Astrocyte (in vitro differentiated cells and primary cell): ENCODE results near the gene ATP8B1. TPM values are rescaled to one million over a fixed set of nuclear protein-coding genes. Genes with fewer than 3 reads are reported as not detected.
"Not testable (repeated sequence)": the region's sequence is repeated elsewhere in the genome, so short reads cannot be mapped to it uniquely, and the experiment has no call there.

Experiments
- DNase-seq: peaks from one replicate; pipeline ENCODE4 v3.0.0-alpha.2; 2010; ENCODE audit warnings: low read depth
- FAIRE-seq: peaks from 2 replicates; lab custom pipeline; 2011; peaks lifted over from hg19 to GRCh38; lab: Jason Lieb, UNC
- H2AFZ ChIP-seq: 2 replicates; pipeline ENCODE4 v1.6.0; 2012; ENCODE audit warnings: low read depth, low read length, inconsistent platforms
- H3K27ac ChIP-seq: 2 replicates; pipeline ENCODE4 v1.5.1; 2011; ENCODE audit warnings: low read depth, low read length, inconsistent platforms
- H3K27me3 ChIP-seq: 2 replicates; pipeline ENCODE4 v1.6.0; 2011; ENCODE audit warnings: low read length, inconsistent platforms; ENCODE audit not compliant: insufficient read depth
- H3K36me3 ChIP-seq: 2 replicates; pipeline ENCODE4 v1.5.1; 2011; ENCODE audit warnings: low read length, inconsistent platforms; ENCODE audit not compliant: insufficient read depth
- H3K4me1 ChIP-seq: 2 replicates; pipeline ENCODE4 v1.5.1; 2011; ENCODE audit warnings: low read length, inconsistent platforms; ENCODE audit not compliant: insufficient read depth
- H3K4me2 ChIP-seq: 2 replicates; pipeline ENCODE4 v1.6.0; 2012; ENCODE audit warnings: low read length, inconsistent platforms
- H3K4me3 ChIP-seq: 2 replicates; pipeline ENCODE4 v1.5.1; 2011; ENCODE audit warnings: low read depth, mild to moderate bottlenecking, low read length, inconsistent platforms; ENCODE audit not compliant: insufficient read depth
- H3K79me2 ChIP-seq: 2 replicates; pipeline ENCODE4 v1.6.0; 2012; ENCODE audit warnings: mild to moderate bottlenecking, low read length, inconsistent platforms; ENCODE audit not compliant: insufficient read depth
- H3K9ac ChIP-seq: 2 replicates; pipeline ENCODE4 v1.6.0; 2012; ENCODE audit warnings: mild to moderate bottlenecking, low read length, inconsistent platforms
- H3K9me3 ChIP-seq: 2 replicates; pipeline ENCODE4 v1.5.1; 2012; ENCODE audit warnings: low read depth, mild to moderate bottlenecking, low read length, inconsistent platforms; ENCODE audit not compliant: insufficient read depth
- H4K20me1 ChIP-seq: 2 replicates; pipeline ENCODE4 v1.6.0; 2012; ENCODE audit warnings: low read length, inconsistent platforms; ENCODE audit not compliant: insufficient read depth
- H3K27ac Mint-ChIP-seq: one replicate; pipeline ENCODE4 v1.8.0; 2021; ENCODE audit warnings: mild to moderate bottlenecking, mixed read lengths; ENCODE audit not compliant: unreplicated experiment
- H3K27me3 Mint-ChIP-seq: one replicate; pipeline ENCODE4 v1.8.0; 2021; ENCODE audit warnings: low read depth, mixed read lengths; ENCODE audit not compliant: unreplicated experiment
- H3K36me3 Mint-ChIP-seq: one replicate; pipeline ENCODE4 v1.8.0; 2021; ENCODE audit warnings: low read depth, mixed read lengths; ENCODE audit not compliant: unreplicated experiment
- H3K4me1 Mint-ChIP-seq: one replicate; pipeline ENCODE4 v1.8.0; 2021; ENCODE audit warnings: low read depth, mixed read lengths; ENCODE audit not compliant: unreplicated experiment
- H3K4me3 Mint-ChIP-seq: one replicate; pipeline ENCODE4 v1.8.0; 2021; ENCODE audit warnings: mild to moderate bottlenecking, moderate library complexity, mixed read lengths; ENCODE audit not compliant: unreplicated experiment
- H3K9me3 Mint-ChIP-seq: one replicate; pipeline ENCODE4 v1.8.0; 2021; ENCODE audit warnings: mild to moderate bottlenecking, mixed read lengths; ENCODE audit not compliant: unreplicated experiment
- EZH2 ChIP-seq: IDR thresholded peaks from 2 replicates; pipeline ENCODE4 v1.6.1; 2012; ENCODE audit warnings: mild to moderate bottlenecking, low read length, inconsistent platforms; ENCODE audit not compliant: insufficient read depth
- total RNA-seq: library from RNA; stranded (reverse); gene quantifications from 2 replicates; pipeline ENCODE4 v1.2.1, GENCODE V29; 2021
- TF ChIP-seq, protein P1 (sequence below): IDR thresholded peaks from 2 replicates; pipeline ENCODE4 v1.5.1; 2011; ENCODE audit warnings: low read depth, mild to moderate bottlenecking, inconsistent platforms, low read length, moderate library complexity; ENCODE audit not compliant: insufficient read depth

ATP8B1 gene
- total RNA-seq, 1 donor from 2014 or later = 10.4 TPM

DNA sequence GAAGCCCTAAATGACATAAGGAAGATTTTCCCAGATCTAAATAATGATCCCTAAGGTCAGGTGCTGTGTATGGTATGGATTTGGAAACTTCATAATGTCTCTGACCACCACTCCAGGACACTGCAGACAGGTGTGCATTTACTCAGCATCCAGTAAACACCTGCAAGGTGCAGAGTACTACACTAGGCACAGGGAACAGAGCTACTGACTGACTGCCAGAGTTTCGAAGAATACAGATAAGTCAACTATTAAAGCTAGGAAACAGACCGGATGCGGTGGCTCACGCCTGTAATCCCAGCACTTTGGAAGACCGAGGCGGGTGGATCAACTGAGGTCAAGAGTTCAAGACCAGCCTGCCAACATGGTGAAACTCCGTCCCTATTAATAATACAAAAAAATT is 65.0 kb downstream of the ATP8B1 start:
- Histone ChIP-seq H3K27me3 (no peaks in the 10 kb centered on the region), H3K36me3 (no peaks in the 10 kb centered on the region), H2AFZ (no peak overlapping the region), H4K20me1 (peaks cover 3% of the 10 kb centered on the region), H3K9me3 (peaks cover 5% of the 10 kb centered on the region), H3K79me2 (peaks cover 72% of the 10 kb centered on the region), H3K9ac (peak overlapping the region; percentile 47), H3K27ac (peak overlapping the region; percentile 36), H3K4me2 (peak overlapping the region; percentile 69), H3K4me1 (peaks cover 24% of the 10 kb centered on the region), H3K4me3 (no peak overlapping the region)
- Mint-ChIP-seq H3K9me3 (no peaks in the 10 kb centered on the region), H3K27ac (no peak overlapping the region), H3K4me1 (peaks cover 10% of the 10 kb centered on the region), H3K27me3 (no peaks in the 10 kb centered on the region), H3K4me3 (no peak overlapping the region), H3K36me3 (peaks cover 5% of the 10 kb centered on the region)
- TF ChIP-seq EZH2 = no peak
- TF ChIP-seq, protein P1, sequence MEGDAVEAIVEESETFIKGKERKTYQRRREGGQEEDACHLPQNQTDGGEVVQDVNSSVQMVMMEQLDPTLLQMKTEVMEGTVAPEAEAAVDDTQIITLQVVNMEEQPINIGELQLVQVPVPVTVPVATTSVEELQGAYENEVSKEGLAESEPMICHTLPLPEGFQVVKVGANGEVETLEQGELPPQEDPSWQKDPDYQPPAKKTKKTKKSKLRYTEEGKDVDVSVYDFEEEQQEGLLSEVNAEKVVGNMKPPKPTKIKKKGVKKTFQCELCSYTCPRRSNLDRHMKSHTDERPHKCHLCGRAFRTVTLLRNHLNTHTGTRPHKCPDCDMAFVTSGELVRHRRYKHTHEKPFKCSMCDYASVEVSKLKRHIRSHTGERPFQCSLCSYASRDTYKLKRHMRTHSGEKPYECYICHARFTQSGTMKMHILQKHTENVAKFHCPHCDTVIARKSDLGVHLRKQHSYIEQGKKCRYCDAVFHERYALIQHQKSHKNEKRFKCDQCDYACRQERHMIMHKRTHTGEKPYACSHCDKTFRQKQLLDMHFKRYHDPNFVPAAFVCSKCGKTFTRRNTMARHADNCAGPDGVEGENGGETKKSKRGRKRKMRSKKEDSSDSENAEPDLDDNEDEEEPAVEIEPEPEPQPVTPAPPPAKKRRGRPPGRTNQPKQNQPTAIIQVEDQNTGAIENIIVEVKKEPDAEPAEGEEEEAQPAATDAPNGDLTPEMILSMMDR = no peak
- DNase-seq = no peak
- no peak for FAIRE-seq

DNA sequence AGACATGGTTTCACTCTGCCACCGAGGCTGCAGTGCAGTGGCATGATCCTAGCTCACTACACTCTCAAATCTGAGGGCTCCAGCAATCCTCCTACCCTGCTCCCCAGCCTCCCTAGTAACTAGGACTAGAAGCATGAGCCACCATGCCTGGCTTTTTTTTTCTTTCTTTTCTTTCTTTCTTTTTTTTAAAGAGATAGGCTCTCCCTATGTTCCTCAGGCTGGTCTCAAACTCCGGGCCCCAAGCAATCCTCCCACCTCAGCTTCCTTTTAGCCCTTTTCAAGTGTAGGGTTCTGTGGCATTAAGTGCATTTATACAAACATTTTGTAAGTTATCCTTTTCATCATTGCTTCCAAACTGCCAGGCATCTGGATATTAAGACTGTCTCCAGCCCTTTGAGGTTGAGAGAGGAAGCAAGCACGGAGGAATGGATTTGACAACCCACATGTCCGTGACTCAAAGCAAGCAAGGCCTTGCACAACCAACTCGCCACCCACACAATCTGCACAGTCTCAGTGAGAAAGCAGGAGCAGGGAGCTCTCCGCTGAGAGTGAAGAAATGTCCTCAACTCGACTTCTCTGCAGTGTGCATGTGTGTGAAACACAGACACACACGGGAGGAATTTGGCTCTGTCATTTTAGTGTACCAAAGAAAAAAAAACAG is 65.6 kb downstream of the ATP8B1 start:
- Mint-ChIP-seq H3K4me1 (peaks cover 10% of the 10 kb centered on the region), H3K27me3 (no peaks in the 10 kb centered on the region), H3K9me3 (no peaks in the 10 kb centered on the region), H3K4me3 (peak overlapping the region; percentile 61), H3K36me3 (peaks cover 5% of the 10 kb centered on the region), H3K27ac (peak overlapping the region; percentile 76)
- peak; percentile 92 for FAIRE-seq
- no peaks in the 10 kb centered on the region for H3K36me3 ChIP-seq
- peaks cover 74% of the 10 kb centered on the region for H3K79me2 ChIP-seq
- DNase-seq = peak; percentile 98
- TF ChIP-seq, protein P1 = no peak
- no peak for TF ChIP-seq EZH2
- no peak overlapping the region for H2AFZ ChIP-seq
- peak overlapping the region; percentile 24 for H3K4me3 ChIP-seq
- peaks cover 3% of the 10 kb centered on the region for H4K20me1 ChIP-seq
- H3K27me3 ChIP-seq = no peaks in the 10 kb centered on the region
- peaks cover 5% of the 10 kb centered on the region for H3K9me3 ChIP-seq
- H3K4me2 ChIP-seq = peak overlapping the region; percentile 69
- H3K4me1 ChIP-seq = peaks cover 19% of the 10 kb centered on the region
- peak overlapping the region; percentile 46 for H3K27ac ChIP-seq
- H3K9ac ChIP-seq = peak overlapping the region; percentile 47

DNA sequence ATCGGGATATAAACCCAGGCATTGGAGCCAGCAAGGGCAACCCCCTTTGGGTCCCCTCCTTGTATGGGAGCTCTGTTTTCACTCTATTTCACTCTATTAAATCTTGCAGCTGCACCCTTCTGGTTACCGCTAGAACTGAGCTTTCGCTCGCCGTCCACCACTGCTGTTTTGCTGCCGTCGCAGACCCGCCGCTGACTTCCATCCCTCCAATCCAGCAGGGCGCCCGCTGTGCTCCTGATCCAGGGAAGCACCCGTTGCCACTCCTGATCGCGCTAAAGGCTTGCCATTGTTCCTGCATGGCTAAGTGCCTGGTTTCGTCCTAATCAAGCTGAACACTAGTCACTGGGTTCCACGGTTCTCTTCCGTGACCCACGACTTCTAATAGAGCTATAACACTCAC is 68.1 kb downstream of the ATP8B1 start:
- H3K27ac Mint-ChIP-seq, DNase-seq, H3K27me3 Mint-ChIP-seq, H3K9me3 ChIP-seq, FAIRE-seq, H3K36me3 Mint-ChIP-seq, H3K27ac ChIP-seq, H3K4me3 Mint-ChIP-seq, H3K9ac ChIP-seq, H3K4me1 Mint-ChIP-seq, H3K36me3 ChIP-seq, H3K27me3 ChIP-seq, H3K4me2 ChIP-seq, H4K20me1 ChIP-seq, H3K9me3 Mint-ChIP-seq, H3K4me3 ChIP-seq, H2AFZ ChIP-seq: not testable (repeated sequence)
- Histone ChIP-seq H3K4me1 (peaks cover 14% of the 10 kb centered on the region), H3K79me2 (peaks cover 57% of the 10 kb centered on the region)
